Regular cardiac myocyte (primary cell): Measurements from ENCODE around the gene HTR3B. TPM values are rescaled to one million over a fixed set of nuclear protein-coding genes. Genes with fewer than 3 reads are reported as not detected.

ENCODE experiments used
- total RNA-seq: library from RNA; depleted of rRNA; stranded (reverse); fragments of >200 nt; gene quantifications from 2 replicates; pipeline ENCODE4 v1.2.3, GENCODE V29; 2014

Gene HTR3B, protein sequence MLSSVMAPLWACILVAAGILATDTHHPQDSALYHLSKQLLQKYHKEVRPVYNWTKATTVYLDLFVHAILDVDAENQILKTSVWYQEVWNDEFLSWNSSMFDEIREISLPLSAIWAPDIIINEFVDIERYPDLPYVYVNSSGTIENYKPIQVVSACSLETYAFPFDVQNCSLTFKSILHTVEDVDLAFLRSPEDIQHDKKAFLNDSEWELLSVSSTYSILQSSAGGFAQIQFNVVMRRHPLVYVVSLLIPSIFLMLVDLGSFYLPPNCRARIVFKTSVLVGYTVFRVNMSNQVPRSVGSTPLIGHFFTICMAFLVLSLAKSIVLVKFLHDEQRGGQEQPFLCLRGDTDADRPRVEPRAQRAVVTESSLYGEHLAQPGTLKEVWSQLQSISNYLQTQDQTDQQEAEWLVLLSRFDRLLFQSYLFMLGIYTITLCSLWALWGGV
- total RNA-seq, result not detected in 2 replicates

GRCh38 chr11:113904379-113905101, at the start of gene HTR3B:
Gene HTR3B, plus strand, starts transcription at chr11:113904796. Its CDS starts 138 bp downstream, at chr11:113904934.

GRCh38 chr11:113875234-113876073, 29.1 kb upstream of the HTR3B start, which contains the start of gene USP28:
Gene USP28, minus strand, starts transcription at chr11:113875572. Its CDS starts 71 bp downstream, at chr11:113875501.

DNA sequence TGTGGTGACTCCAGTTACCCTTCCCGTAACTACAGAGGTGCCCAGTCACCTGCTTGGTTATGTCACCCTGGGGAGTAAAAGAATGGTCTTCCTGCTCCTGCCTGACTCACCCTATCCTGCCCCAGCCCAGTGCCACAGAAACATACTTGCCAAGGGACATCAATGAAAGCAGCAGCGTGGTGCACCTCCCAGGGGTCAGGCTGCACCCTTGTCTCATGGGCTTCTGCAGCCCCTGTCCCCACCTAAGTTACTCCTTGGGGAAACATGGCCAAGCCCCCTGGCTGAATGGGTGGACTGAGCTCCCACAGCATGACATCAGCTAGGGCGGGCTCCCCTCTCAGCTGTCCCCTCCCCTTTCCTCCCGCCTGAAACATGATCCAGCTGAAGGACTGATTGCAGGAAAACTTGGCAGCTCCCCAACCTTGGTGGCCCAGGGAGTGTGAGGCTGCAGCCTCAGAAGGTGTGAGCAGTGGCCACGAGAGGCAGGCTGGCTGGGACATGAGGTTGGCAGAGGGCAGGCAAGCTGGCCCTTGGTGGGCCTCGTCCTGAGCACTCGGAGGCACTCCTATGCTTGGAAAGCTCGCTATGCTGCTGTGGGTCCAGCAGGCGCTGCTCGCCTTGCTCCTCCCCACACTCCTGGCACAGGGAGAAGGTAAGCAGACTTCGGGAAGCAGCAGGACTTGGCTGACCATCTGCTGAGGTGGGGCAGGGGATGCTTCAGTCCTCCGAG, 70.3 kb downstream of the HTR3B start, which contains the start of gene HTR3A:
TSS of gene HTR3A (plus strand) at position 368 of the 730 bp plus-strand sequence. CDS start at position 586, 218 bp downstream.

Other genes with a start within 250 kb of the HTR3B start
- 0.28 TPM in 1 of 2 replicates, not detected in the other for gene TMPRSS5, start 198.5 kb upstream of the HTR3B start, total RNA-seq
- gene ZW10, start 131.1 kb upstream of the HTR3B start, total RNA-seq, result 24.0 and 29.1 TPM in 2 replicates
- not detected in 2 replicates for gene CLDN25, start 125.0 kb upstream of the HTR3B start, total RNA-seq
- gene USP28, start 29.2 kb upstream of the HTR3B start, total RNA-seq, result 29.1 and 33.0 TPM in 2 replicates
- gene HTR3A, start 70.3 kb downstream of the HTR3B start, total RNA-seq, result not detected in 2 replicates
- gene ZBTB16, start 154.9 kb downstream of the HTR3B start, total RNA-seq, result under 0.01 TPM in 1 of 2 replicates, not detected in the other